Brain microvascular endothelial cell (primary cell): ENCODE measurements around the gene TIGIT.

Experiments used
- DNase-seq: peaks from one replicate; pipeline ENCODE4 v3.0.0-alpha.2; 2020
- H3K27ac ChIP-seq: fragments of 250-450 bp; sonication (Bioruptor Pico); 2 replicates; pipeline ENCODE4 v1.5.1; 2020; ENCODE audit warnings: mild to moderate bottlenecking, moderate library complexity
- H3K27me3 ChIP-seq: fragments of 250-450 bp; sonication (Bioruptor Pico); replicated peaks from 2 replicates; pipeline ENCODE4 v1.5.1; 2020; ENCODE audit warnings: mild to moderate bottlenecking
- H3K36me3 ChIP-seq: fragments of 250-450 bp; sonication (Bioruptor Pico); replicated peaks from 2 replicates; pipeline ENCODE4 v1.5.1; 2020; ENCODE audit warnings: mild to moderate bottlenecking
- H3K4me3 ChIP-seq: 2 replicates; pipeline ENCODE4 v1.5.1; 2011; ENCODE audit warnings: low read depth, mild to moderate bottlenecking, control low read depth, low read length, moderate library complexity
- CTCF ChIP-seq: IDR thresholded peaks from 2 replicates; pipeline ENCODE4 v1.5.1; 2011; ENCODE audit warnings: low read depth, mild to moderate bottlenecking, moderate library complexity, low read length, control low read depth, inconsistent platforms; ENCODE audit errors: missing control alignments
- in situ Hi-C: cut with HindIII; loops from 2 replicates; pipeline ENCODE4 v1.10.0; 2017; ENCODE audit warnings: low sequenced_read_pairs, low pct_ligation_motif_present

Gene TIGIT

GRCh38 chr3:114344492-114344891 lies 50.7 kb downstream of the TIGIT start:
- no peaks in the 10 kb centered on the region for H3K27me3 ChIP-seq
- no peak for DNase-seq
- no peaks in the 10 kb centered on the region for H3K36me3 ChIP-seq
- in situ Hi-C loops, result no loop called here
- H3K27ac ChIP-seq, result no peak overlapping the region
- no peak for TF ChIP-seq CTCF
- H3K4me3 ChIP-seq, result no peak overlapping the region

- in situ Hi-C loops, result no loop called here
Observed at GRCh38 chr3:114350271-114350670, 56.4 kb downstream of the TIGIT start.

GRCh38 chr3:114350690-114351089 lies 56.9 kb downstream of the TIGIT start:
- Histone ChIP-seq H3K27me3 (no peaks in the 10 kb centered on the region), H3K36me3 (no peaks in the 10 kb centered on the region)

More at GRCh38 chr3:114350271-114350670, 56.4 kb downstream of the TIGIT start:
- Histone ChIP-seq H3K36me3 (no peaks in the 10 kb centered on the region), H3K27ac (no peak overlapping the region), H3K27me3 (no peaks in the 10 kb centered on the region), H3K4me3 (no peak overlapping the region)
- TF ChIP-seq CTCF, result no peak
- DNase-seq, result no peak

GRCh38 chr3:114351123-114351821 lies 57.4 kb downstream of the TIGIT start:
- H3K36me3 ChIP-seq, result no peaks in the 10 kb centered on the region
- no peak overlapping the region for H3K27ac ChIP-seq
- H3K4me3 ChIP-seq, result no peak overlapping the region
- no peak for TF ChIP-seq CTCF
- in situ Hi-C loops, result no loop called here
- no peaks in the 10 kb centered on the region for H3K27me3 ChIP-seq
- no peak for DNase-seq

More at GRCh38 chr3:114350690-114351089, 56.9 kb downstream of the TIGIT start:
- in situ Hi-C loops, result no loop called here
- TF ChIP-seq CTCF, result no peak
- no peak for DNase-seq
- Histone ChIP-seq H3K27ac (no peak overlapping the region), H3K4me3 (no peak overlapping the region)

GRCh38 chr3:114351822-114352145 lies 58.0 kb downstream of the TIGIT start:
- H3K27me3 ChIP-seq, result no peaks in the 10 kb centered on the region
- in situ Hi-C loops, result no loop called here
- no peak for DNase-seq
- no peaks in the 10 kb centered on the region for H3K36me3 ChIP-seq
- TF ChIP-seq CTCF, result no peak
- no peak overlapping the region for H3K4me3 ChIP-seq
- no peak overlapping the region for H3K27ac ChIP-seq

GRCh38 chr3:114355653-114356052 lies 61.8 kb downstream of the TIGIT start:
- Histone ChIP-seq H3K4me3 (no peak overlapping the region), H3K27ac (no peak overlapping the region), H3K27me3 (no peaks in the 10 kb centered on the region), H3K36me3 (no peaks in the 10 kb centered on the region)
- TF ChIP-seq CTCF, result no peak
- no peak for DNase-seq
- in situ Hi-C loops, result no loop called here
